Measurements from ENCODE around the gene ZBTB5. TPM values are rescaled to one million over a fixed set of nuclear protein-coding genes. Genes with fewer than 3 reads are reported as not detected.
"Not testable (repeated sequence)": the region's sequence is repeated elsewhere in the genome, so short reads cannot be mapped to it uniquely, and the experiment has no call there.

ZBTB5 gene
- total and polyA plus RNA-seq, 2 donors (not counting 1 experiment from before 2014, with no cell fraction given) = 5.1 to 7.3 TPM

- H3K79me2 ChIP-seq (ENCODE audit: control insufficient read depth, insufficient read depth, low read length) = peaks cover 11% of the 10 kb centered on the region
- no peak overlapping the region for H3K9ac ChIP-seq (ENCODE audit: insufficient read depth, low read length)
These were observed 35.6 kb downstream of the ZBTB5 start for GRCh38 chr9:37429441-37430285.

DNA sequence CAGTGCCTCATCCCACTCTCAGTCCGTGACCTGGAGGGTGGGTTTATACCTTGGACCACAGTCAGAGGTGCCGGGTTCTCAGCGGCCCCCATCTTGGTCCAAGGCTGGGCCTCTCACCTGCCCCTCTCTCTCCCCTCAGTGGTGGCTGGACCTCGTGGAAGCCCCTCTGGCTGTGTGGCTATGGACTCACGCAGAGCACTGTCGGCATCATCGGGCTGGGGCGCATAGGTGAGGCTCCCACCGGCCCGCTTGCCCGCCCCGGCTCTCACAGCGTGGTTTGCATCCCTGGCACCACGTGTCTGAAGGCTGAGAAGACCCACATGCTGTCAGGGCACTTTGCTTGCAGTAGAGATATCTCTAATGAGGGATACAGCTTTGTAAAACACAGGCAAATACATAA lies 36.9 kb downstream of the ZBTB5 start:
- H3K4me3 ChIP-seq (replicated peaks in 1 of 4; ENCODE audit: control extremely low read depth in 1 of 4, insufficient read depth in 1 of 4, low read depth in 3 of 4, low read length in 4 of 4) = no peak overlapping the region
- H3K27me3 ChIP-seq (ENCODE audit: control insufficient read depth, insufficient read depth, low read length) = no peaks in the 10 kb centered on the region
- H3K4me1 ChIP-seq (ENCODE audit: control insufficient read depth, extremely low read depth, insufficient read depth, low read length) = peaks cover 8% of the 10 kb centered on the region
- peaks cover 24% of the 10 kb centered on the region for H3K79me2 ChIP-seq (ENCODE audit: control insufficient read depth, insufficient read depth, low read length)
- no peak overlapping the region for H3K27ac ChIP-seq (ENCODE audit: insufficient read depth, low read length)
- no peaks in the 10 kb centered on the region for H4K20me1 ChIP-seq (ENCODE audit: control insufficient read depth, extremely low read depth, insufficient read depth, low read length)
- no peak overlapping the region for H3K4me2 ChIP-seq (ENCODE audit: extremely low read depth, insufficient read depth, low read length)
- no peaks in the 10 kb centered on the region for H3K9me3 ChIP-seq (ENCODE audit: control insufficient read depth, insufficient read depth, low read depth, low read length)
- H3K36me3 ChIP-seq (ENCODE audit: control insufficient read depth, insufficient read depth, low read length) = peaks cover 30% of the 10 kb centered on the region
- no peak for DNase-seq (ENCODE audit: low read depth in 2 of 2)
- TF ChIP-seq CTCF (conservative IDR thresholded peaks at IDR 0.05 in 1 of 2, IDR thresholded peaks at IDR 0.05 in 1 of 2; ENCODE audit: low read depth in 1 of 2, low read length in 2 of 2) = no peak
- TF ChIP-seq EZH2 (IDR thresholded peaks at IDR 0.05; ENCODE audit: low read length, missing control alignments) = no peak
- H3K9ac ChIP-seq (ENCODE audit: insufficient read depth, low read length) = no peak overlapping the region
- no peak overlapping the region for H2AFZ ChIP-seq (ENCODE audit: low read length)

More at GRCh38 chr9:37429441-37430285, 35.6 kb downstream of the ZBTB5 start:
- Histone ChIP-seq H3K36me3 (ENCODE audit: control insufficient read depth, insufficient read depth, low read length) (peaks cover 31% of the 10 kb centered on the region), H3K9me3 (ENCODE audit: control insufficient read depth, insufficient read depth, low read depth, low read length) (no peaks in the 10 kb centered on the region), H4K20me1 (ENCODE audit: control insufficient read depth, extremely low read depth, insufficient read depth, low read length) (no peaks in the 10 kb centered on the region), H2AFZ (ENCODE audit: low read length) (no peak overlapping the region), H3K4me1 (ENCODE audit: control insufficient read depth, extremely low read depth, insufficient read depth, low read length) (peaks cover 2% of the 10 kb centered on the region), H3K27ac (ENCODE audit: insufficient read depth, low read length) (no peak overlapping the region), H3K4me2 (ENCODE audit: extremely low read depth, insufficient read depth, low read length) (no peak overlapping the region), H3K27me3 (ENCODE audit: control insufficient read depth, insufficient read depth, low read length) (no peaks in the 10 kb centered on the region), H3K4me3 (replicated peaks in 1 of 4; ENCODE audit: control extremely low read depth in 1 of 4, insufficient read depth in 1 of 4, low read depth in 3 of 4, low read length in 4 of 4) (no peak overlapping the region)
- DNase-seq (ENCODE audit: low read depth in 2 of 2) = no peak
- TF ChIP-seq CTCF (conservative IDR thresholded peaks at IDR 0.05 in 1 of 2, IDR thresholded peaks at IDR 0.05 in 1 of 2; ENCODE audit: low read depth in 1 of 2, low read length in 2 of 2) (no peak), EZH2 (IDR thresholded peaks at IDR 0.05; ENCODE audit: low read length, missing control alignments) (no peak)

DNA sequence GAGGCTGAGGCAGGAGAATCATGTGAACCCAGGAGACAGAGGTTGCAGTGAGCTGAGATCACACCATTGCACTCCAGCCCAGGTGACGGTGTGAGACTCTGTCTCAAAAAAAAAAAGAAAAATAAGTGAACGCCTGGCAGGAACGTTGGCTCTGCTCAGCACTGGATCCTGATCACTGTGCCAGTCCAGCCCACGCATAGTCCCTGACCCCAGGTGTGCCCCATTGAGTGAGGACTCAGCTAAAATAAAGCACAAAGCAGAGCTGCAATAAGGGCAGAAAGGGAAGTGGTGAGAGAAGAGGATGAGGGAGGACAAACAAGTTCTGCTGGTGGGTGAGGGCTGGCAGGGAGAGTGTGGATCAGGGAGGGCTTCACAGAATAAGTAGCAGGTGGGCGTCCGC lies 38.4 kb downstream of the ZBTB5 start:
- Histone ChIP-seq H4K20me1 (ENCODE audit: control insufficient read depth, extremely low read depth, insufficient read depth, low read length) (no peaks in the 10 kb centered on the region), H3K9ac (ENCODE audit: insufficient read depth, low read length) (no peak overlapping the region), H3K4me2 (ENCODE audit: extremely low read depth, insufficient read depth, low read length) (no peak overlapping the region), H3K27me3 (ENCODE audit: control insufficient read depth, insufficient read depth, low read length) (no peaks in the 10 kb centered on the region), H3K79me2 (ENCODE audit: control insufficient read depth, insufficient read depth, low read length) (peaks cover 32% of the 10 kb centered on the region), H3K27ac (ENCODE audit: insufficient read depth, low read length) (no peak overlapping the region), H2AFZ (ENCODE audit: low read length) (no peak overlapping the region), H3K4me1 (ENCODE audit: control insufficient read depth, extremely low read depth, insufficient read depth, low read length) (peaks cover 10% of the 10 kb centered on the region), H3K4me3 (replicated peaks in 1 of 4; ENCODE audit: control extremely low read depth in 1 of 4, insufficient read depth in 1 of 4, low read depth in 3 of 4, low read length in 4 of 4) (no peak overlapping the region), H3K36me3 (ENCODE audit: control insufficient read depth, insufficient read depth, low read length) (peaks cover 25% of the 10 kb centered on the region), H3K9me3 (ENCODE audit: control insufficient read depth, insufficient read depth, low read depth, low read length) (no peaks in the 10 kb centered on the region)
- DNase-seq (ENCODE audit: low read depth in 2 of 2) = no peak
- TF ChIP-seq EZH2 (IDR thresholded peaks at IDR 0.05; ENCODE audit: low read length, missing control alignments) (no peak), CTCF (conservative IDR thresholded peaks at IDR 0.05 in 1 of 2, IDR thresholded peaks at IDR 0.05 in 1 of 2; ENCODE audit: low read depth in 1 of 2, low read length in 2 of 2) (no peak)

DNA sequence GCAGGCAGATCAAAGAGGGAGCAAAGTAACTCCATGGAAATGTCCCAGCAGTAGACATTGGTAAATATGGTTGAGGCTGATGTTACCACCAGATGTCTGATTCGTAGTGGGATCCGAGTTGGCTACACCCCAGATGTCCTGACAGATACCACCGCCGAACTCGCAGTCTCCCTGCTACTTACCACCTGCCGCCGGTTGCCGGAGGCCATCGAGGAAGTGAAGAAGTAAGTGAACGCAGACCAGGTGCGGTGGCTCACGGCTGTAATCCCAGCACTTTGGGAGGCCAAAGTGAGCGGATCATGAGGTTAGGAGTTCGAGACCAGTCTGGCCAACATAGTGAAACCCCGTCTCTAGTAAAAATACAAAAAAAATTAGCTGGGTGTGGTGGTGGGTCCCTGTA lies 38.8 kb downstream of the ZBTB5 start:
- peaks cover 24% of the 10 kb centered on the region for H3K36me3 ChIP-seq (ENCODE audit: control insufficient read depth, insufficient read depth, low read length)
- not testable (repeated sequence) for H4K20me1 ChIP-seq (ENCODE audit: control insufficient read depth, extremely low read depth, insufficient read depth, low read length)

More for the DNA sequence above, 38.8 kb downstream of the ZBTB5 start:
- H3K9me3 ChIP-seq (ENCODE audit: control insufficient read depth, insufficient read depth, low read depth, low read length); DNase-seq (ENCODE audit: low read depth in 2 of 2); H3K4me2 ChIP-seq (ENCODE audit: extremely low read depth, insufficient read depth, low read length); H3K27me3 ChIP-seq (ENCODE audit: control insufficient read depth, insufficient read depth, low read length); H3K4me3 ChIP-seq (replicated peaks in 1 of 4; ENCODE audit: control extremely low read depth in 1 of 4, insufficient read depth in 1 of 4, low read depth in 3 of 4, low read length in 4 of 4); H2AFZ ChIP-seq (ENCODE audit: low read length); H3K4me1 ChIP-seq (ENCODE audit: control insufficient read depth, extremely low read depth, insufficient read depth, low read length); H3K9ac ChIP-seq (ENCODE audit: insufficient read depth, low read length); H3K27ac ChIP-seq (ENCODE audit: insufficient read depth, low read length): not testable (repeated sequence)
- peaks cover 32% of the 10 kb centered on the region for H3K79me2 ChIP-seq (ENCODE audit: control insufficient read depth, insufficient read depth, low read length)

Measured in fibroblast of lung (primary cell).